HG02943 (cell line): ENCODE measurements around the gene GARNL3.

Experiments used
- ATAC-seq: cut with Tn5 transposase; IDR thresholded peaks from one replicate; pipeline ENCODE4 v1.9.1; 2021; ENCODE audit warnings: mild to moderate bottlenecking, low read depth, moderate library complexity; ENCODE audit not compliant: unreplicated experiment

The GARNL3 gene

DNA sequence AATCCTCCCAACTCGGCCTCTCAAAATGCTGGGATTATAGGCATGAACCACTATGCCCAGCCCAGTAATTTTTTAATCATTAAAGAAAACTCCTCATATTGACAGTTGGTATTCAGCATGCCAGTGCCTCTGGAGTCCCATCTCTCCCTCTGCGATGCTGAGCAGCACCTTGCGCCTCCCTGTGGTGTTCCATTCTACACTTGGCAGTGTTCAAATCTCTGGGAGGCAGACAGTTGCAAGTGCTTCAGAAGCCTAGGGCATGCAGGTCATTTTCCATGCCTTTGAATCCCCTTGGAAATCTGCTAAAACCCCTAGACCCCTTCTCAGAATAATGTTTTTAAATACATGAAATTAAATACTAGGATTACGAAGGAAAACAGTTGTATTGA lies 41.3 kb downstream of the GARNL3 start:
- no peak for ATAC-seq

DNA sequence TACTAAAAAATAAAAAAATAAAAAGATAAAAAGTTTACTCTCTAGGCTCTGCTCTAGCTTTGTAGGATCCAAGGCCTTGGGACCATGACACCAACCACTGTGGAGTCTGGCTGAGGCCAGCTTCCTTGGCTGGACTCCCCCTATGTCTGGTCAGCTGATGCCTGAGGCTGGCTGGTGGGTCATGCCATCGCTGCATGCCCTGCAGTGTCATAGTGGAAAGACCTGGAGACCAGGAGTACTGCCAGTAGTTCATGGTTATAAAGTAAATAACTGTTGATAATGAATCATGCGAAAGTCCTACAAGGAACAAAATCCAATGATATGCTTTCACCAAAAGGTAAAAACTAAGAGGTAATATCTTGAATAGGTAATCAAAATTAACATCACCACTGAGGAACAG lies 43.2 kb downstream of the GARNL3 start:
- no peak for ATAC-seq

GRCh38 chr9:127308652-127309434 lies 44.3 kb downstream of the GARNL3 start:
- no peak for ATAC-seq

GRCh38 chr9:127309715-127310114 lies 45.1 kb downstream of the GARNL3 start:
- no peak for ATAC-seq

- ATAC-seq, result no peak
Measured at GRCh38 chr9:127311239-127311741, 46.7 kb downstream of the GARNL3 start.

DNA sequence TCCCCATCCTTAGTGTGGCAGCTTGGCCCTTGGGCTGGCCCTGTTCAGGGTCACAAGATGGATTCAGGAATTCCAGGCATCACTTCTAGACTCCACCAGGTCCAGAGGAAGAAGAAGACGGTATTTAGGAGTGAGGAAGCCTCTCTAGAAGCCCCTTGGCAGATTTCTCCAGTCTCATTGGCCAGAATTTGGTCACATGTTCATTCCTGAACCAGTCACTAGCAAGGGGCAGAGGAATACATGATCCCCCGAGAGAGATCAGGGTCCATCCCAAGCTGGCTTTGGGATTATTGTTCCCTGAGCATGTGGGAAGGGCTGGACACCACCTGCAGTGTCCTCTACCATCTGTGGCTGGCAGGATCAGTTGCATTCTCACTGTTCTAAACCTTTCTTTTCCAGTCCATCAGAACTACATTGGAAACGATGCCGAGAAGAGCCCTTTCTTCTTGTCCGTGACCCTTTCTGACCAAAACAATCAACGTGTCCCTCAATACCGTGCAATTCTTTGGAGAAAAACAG lies 48.5 kb downstream of the GARNL3 start:
- no peak for ATAC-seq

DNA sequence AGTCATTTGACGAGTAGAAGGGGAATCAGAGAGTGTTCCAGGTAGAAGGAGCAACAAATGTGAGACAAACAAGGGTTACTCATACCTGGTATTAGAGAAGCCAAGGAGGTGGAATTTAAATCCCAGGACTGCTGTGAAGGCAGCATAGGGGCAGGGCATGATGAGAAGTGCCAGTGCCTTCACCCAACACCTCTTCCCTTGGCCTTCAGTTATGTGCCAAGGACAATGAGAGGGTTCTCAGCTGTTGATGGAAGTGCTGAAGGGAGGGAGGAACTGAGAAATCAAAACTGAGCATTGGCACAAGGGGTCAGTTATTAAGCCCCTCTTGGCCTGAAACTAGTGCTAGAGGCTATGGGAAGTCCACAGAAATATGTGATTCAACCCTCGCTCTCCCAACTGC lies 50.3 kb downstream of the GARNL3 start:
- ATAC-seq, result no peak

- ATAC-seq, result no peak
Measured at GRCh38 chr9:127316586-127317323, 52.2 kb downstream of the GARNL3 start.

GRCh38 chr9:127318651-127319167 lies 54.1 kb downstream of the GARNL3 start:
- ATAC-seq, result no peak

DNA sequence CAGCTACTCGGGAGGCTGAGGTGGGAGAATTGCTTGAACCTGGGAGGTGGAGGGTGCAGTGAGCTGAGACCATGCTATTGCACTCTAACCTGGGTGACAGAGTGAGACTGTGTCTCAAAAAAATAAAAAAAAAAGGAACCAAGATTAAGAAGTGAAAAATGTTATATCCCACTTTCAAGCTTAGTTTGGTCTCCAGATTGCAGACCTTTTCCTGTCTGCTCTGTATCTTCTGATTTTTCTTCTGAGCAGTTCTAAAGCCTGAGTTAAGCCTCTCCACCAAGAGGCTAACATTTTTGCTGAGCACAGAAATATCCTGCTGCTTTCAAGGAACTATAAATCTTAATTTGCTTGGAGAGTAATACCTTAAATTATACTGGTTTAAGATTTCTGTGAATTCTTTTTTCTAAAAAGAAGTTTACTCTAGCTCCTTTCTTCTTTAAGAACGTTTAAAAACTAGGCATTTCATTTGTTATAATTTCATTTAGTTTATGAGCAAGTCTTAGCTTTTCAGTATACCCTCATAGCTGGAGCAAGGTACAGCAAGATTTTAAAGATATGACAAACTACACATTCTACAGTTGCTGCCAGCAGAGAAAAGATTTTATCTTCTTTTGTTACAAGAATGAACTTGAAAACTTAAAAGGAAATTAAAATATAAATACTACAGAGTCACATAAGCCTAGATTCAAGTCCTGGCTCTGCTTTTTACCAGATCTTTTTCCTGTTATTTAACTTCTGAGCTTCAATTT lies 55.0 kb downstream of the GARNL3 start:
- ATAC-seq, result no peak

DNA sequence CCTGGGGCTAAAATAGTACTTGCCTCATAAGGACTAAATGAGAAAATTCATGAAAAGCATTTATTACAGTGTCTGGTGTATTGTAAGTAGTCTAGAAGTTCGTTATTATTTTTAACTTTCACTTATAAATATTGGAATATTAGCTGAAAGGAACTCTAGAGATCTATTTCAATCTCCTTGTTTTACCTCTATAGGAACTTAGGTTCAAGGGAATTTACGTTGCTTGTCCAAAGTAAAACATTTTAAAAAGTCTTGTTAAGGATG lies 55.5 kb downstream of the GARNL3 start:
- ATAC-seq, result no peak

DNA sequence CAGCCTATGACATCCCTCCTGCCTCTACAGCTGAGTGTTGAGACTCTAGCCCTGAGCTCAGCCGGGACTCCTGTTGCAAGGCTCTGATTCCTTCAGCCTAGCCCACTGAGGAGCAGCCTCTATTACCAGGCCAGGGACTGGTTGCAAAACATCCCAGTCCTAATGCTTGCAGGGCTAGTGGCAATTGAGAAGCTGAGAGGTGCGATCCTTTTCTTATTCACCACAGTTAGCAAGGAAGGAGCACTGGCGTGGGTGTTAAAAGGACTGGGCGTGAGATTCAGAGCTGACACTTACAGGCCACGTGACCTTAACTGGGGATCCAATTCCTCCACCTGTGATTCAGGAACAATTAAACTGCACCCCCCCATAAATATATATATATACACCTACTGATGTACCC lies 58.8 kb downstream of the GARNL3 start:
- no peak for ATAC-seq

DNA sequence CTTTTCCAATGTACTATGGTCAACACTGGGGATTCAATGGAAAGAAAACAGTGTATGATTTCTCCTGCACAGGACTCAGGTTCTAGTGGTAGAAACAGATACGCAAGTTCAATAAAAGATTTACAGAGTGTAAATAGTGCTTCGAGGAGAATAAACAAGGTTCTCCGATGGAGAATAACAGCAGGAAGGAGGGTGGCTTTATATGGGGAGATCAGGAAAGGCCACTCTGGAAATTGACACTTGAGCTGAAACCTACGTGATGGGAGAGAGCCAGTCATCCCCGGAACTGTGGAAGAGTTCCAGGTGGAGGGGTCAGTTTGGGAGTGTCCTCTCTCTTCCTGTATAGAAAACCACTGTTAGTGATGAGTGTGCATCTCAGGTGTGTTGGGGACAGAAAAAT lies 65.9 kb downstream of the GARNL3 start:
- ATAC-seq, result no peak

DNA sequence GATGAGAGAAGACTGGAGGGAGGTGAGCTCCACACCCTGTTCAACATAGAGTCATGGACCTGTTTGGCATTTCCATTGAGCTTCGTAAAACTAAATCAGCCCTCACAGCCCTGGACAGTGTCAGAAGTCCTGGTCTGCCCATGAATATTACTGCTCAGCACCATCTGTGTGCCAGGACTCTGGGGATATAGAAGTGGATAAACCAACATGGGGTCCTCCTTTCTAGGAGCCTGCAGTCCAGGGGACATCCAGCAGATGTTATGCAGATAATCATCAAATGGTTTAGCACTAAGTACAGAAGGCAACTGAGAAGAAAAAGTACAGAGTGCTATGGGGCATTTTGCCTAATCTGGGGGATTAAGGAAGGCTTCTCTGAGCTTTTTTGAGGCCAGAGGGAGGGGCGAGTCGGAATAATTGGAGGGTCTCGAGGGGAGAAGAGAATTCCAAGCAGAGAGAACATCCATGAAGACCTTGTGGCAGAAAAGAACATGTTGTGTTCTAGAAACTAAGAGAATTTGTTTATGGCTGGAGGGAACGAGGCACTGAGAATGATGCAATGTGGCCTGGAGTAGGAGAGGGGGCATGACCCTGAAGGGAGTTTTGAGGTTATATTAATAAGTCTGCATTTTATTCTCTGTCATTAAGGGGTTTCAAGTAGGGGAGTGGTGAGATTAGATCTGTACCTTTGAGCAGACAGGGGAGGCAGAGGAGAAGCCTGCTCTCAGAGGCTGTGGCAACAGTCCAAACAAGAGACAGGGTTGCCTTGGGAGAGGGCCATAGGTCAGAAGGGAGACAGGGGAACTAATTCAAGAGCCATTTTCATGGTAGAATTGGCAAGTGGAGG lies 68.9 kb downstream of the GARNL3 start:
- ATAC-seq, result no peak

DNA sequence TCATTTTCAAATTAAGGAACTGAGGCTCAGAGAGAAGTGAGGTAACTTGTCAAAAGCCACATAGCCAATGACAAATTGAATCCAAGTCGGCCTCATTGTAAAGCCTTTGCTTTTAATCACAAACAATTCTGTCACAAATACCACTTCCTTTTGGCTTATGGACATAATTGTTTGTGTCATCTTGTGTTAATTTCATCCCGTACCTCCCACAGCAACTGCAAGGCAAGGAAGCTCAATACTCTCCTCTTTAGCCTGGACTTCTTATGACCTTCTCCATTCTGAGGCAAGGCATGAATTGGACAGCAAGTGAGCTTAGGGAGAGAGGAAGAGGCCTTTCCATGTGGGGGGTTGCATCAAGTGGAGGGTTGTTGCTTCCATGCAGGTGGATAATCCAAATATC lies 70.2 kb downstream of the GARNL3 start:
- no peak for ATAC-seq

- no peak for ATAC-seq
Measured at GRCh38 chr9:127336086-127336485, 71.5 kb downstream of the GARNL3 start.

DNA sequence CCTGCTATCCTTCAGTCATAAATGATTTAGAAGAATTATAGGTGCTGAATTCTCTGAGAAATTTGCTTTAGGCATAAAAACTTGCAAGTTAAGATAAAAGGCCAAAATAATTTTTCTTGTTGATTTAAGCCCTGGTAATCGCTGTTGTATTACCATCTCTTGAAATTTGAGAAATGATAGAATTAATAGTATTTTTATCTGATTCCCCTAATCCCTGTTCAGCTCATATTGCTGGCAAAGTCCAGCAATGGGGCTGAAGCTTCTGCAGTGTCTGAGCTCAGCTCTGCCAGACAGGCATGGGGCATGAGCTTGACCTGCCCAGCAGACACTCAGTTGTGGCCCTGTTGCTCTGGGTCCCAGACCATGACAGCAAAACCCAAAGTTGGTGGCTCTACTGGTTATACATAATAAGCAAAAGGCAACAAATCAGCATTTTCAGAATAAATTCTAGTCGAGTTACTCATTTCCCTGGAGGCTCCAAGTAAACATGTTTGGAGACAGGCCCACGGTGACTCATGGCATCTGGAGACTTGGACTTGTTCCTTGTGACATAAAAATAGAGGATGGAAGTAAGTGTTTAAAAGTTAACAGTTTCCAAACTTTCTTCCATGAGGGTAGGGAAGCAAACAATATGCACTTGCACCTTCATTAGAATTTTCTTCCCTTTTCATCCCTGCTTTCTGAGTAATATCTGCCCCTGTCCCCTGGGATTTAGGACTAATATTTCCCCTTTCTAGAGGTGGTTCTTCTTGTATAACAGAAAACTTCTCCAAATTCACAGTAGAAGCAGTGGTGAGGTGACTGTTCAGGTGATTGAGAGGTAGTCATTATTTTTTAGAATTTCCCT lies 72.2 kb downstream of the GARNL3 start:
- no peak for ATAC-seq

DNA sequence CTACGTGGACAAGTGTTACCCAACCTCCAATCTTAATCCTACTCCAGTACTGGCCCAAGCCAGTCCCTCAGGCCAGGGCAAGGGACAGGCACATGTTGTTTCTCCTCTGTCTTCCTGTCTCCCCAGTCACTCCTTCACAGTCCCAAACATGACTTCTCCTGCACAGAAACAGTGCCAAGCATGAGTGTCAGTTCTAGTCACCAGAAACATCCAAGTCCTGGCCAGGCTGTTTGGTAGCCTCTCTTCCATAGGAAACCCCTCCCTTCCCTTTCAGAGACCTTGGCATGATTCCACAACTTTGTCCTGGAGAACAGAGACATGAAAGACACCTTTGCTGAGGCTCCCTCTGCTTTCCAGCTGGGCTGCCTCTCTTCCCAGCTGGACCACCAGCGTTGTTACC lies 76.1 kb downstream of the GARNL3 start:
- ATAC-seq, result no peak

- ATAC-seq, result no peak
Measured at GRCh38 chr9:127341152-127341551, 76.6 kb downstream of the GARNL3 start.
